OCI-M2 (cell line): ENCODE results near the gene NPW.

Experiments used
- DNase-seq: peaks from one replicate; lab custom pipeline; 2025; ENCODE audit not compliant: unreplicated experiment; lab: John Stamatoyannopoulos, UW

The NPW gene

DNA sequence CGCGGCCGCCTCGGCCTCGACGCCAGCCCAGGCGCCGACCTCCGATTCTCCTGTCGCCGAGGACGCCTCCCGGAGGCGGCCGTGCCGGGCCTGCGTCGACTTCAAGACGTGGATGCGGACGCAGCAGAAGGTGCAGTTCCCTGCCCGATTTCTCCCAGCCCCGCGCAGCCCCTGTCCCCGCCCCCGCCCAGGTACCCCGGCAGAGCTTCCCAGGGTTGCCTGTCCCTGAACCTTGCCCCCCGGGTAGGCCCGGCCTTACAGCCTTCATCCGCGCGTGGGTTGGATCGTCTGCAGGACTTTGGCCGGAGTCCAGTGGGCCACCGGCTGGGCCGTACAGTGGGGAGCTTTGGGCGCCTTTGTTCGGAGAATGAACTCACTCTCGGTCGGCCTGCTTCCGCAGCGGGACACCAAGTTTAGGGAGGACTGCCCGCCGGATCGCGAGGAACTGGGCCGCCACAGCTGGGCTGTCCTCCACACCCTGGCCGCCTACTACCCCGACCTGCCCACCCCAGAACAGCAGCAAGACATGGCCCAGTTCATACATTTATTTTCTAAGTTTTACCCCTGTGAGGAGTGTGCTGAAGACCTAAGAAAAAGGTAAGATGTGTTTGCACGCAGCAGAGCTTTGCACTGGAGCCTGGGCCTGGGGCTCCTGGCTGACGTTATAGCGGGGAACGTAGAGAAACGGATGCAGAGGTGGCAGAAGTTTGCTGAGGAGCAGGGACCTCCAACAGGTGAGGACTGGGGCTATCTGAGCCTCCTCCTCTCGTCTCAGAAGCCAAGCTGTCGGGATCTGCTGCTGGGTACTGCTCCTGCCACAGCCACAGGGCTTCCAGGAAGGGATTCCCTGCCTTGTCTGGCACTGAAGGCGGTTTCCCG lies 35.0 kb upstream of the NPW start:
- DNase-seq, result no peak

DNA sequence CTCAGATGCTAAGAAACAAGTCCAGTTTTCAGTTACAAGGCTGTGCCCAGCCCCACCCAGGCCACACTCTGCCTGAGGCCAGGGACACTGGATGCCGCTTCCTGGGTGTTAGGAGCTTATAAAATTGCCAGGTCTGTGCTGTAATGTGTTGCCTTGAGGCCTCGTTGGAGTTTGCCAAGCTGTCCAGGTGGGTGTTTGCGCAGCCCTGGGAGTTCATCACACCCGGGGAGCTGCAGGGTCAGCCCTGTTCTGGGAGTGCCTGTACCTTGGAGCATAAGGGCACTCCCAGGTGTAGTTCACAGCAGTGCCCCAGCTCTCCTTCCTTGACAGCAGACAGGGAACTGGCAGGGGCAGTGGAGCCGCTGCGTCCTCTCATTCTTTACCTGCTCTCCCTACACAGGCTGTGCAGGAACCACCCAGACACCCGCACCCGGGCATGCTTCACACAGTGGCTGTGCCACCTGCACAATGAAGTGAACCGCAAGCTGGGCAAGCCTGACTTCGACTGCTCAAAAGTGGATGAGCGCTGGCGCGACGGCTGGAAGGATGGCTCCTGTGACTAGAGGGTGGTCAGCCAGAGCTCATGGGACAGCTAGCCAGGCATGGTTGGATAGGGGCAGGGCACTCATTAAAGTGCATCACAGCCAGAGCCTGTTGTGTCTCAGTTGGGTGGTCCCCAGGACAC lies 34.0 kb upstream of the NPW start:
- no peak for DNase-seq

- DNase-seq, result no peak
Measured at GRCh38 chr16:1987198-1987597, 32.4 kb upstream of the NPW start.

- DNase-seq, result no peak
Measured at GRCh38 chr16:1989209-1990100, 30.1 kb upstream of the NPW start, which contains the start of gene SYNGR3. TSS of gene SYNGR3 (plus strand) at chr16:1989970. CDS start at chr16:1990103, 133 bp downstream.

- DNase-seq, result no peak
Measured at GRCh38 chr16:1990101-1990350, 29.6 kb upstream of the NPW start.

- DNase-seq, result no peak
Measured at GRCh38 chr16:1990351-1991134, 29.0 kb upstream of the NPW start.

- DNase-seq, result no peak
Measured at GRCh38 chr16:1991135-1991551, 28.4 kb upstream of the NPW start.

- DNase-seq, result no peak
Measured at GRCh38 chr16:1991588-1991947, 28.0 kb upstream of the NPW start.

DNA sequence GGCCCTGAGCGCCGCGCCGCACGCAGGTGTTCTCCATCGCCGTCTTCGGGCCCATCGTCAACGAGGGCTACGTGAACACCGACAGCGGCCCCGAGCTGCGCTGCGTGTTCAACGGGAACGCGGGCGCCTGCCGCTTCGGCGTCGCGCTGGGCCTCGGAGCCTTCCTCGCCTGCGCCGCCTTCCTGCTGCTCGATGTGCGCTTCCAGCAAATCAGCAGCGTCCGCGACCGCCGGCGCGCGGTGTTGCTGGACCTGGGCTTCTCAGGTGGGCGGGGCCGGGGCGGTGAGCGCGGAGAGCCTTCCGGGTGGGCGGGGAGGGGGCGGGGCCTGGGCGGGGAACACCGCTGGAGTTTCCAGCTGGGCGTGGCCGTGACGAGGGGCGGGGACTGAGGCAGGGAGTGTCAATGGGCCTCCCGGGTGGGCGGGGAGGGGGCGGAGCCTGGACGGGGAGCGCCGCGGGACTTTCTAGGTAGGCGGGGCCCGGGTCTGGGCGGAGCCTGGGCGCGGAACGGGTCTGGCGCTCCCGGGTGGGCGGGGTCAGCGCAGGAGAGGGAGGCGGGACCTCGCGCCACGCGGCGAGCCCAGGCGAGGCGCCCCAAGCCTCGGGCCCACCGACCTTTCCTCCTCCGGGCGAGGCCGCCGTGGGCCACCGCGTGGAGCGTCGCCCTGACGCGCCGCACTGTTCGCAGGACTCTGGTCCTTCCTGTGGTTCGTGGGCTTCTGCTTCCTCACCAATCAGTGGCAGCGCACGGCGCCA lies 27.5 kb upstream of the NPW start:
- no peak for DNase-seq

DNA sequence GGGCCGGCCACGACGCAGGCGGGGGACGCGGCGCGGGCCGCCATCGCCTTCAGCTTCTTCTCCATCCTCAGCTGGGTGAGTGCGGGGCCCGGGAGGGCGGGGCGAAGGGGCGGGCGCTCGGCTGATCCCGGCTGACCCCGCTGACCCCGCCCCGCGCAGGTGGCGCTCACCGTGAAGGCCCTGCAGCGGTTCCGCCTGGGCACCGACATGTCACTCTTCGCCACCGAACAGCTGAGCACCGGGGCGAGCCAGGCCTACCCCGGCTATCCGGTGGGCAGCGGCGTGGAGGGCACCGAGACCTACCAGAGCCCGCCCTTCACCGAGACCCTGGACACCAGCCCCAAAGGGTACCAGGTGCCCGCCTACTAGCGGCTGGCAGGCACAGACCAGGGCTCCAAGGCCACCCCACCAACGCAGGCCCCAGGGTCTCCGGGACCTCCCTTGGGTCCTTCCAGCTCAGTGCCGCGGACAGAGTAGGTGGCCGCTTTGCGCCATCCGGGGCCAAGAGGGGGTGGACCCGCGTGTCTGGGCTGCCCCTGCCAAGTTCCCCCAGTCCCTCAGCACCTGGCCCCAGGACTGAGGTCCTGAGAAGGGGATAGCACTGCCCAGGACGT lies 26.8 kb upstream of the NPW start:
- no peak for DNase-seq

DNA sequence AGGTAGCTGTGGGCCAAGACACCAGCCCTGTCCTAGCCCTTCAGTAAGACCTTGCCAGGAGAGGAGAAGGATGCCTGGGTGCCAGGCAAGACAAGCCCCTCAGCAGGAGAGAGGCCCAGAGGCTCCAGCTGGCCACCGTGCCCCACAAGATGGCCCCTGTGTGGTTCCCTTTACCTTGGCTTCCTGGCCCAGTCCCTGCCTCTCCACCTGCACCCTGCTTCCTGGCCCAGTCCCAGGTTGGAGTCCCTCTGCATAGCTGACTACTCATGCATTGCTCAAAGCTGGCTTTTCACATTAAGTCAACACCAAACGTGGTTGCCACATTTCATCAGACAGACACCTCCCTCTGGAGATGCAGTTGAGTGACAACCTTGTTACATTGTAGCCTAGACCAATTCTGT lies 25.9 kb upstream of the NPW start:
- DNase-seq, result no peak

GRCh38 chr16:1997494-1998359 lies 21.9 kb upstream of the NPW start:
- DNase-seq, result no peak

DNA sequence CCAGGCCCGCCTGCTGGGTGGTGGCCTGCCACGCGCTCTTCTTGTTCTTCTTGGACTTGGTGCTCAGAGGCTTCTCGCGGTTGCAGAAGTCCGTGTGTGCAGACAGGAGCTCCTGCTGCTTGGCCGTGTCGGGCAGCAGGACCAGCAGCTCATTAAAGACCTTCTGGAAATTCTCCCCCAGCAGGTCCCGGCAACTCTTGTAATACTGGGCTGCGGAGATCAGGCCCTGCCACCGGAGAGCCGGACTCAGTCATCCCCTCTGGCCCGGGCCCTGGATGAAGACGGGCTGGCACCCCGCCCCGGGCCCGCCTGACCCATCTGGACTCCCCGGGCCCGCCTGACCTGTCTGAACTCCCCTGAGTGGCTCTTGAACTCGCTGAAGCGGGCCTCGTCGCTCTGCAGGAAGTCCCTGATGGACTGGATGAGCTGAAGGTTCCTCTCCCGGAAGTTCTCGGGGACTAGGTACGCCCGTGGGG lies 21.2 kb upstream of the NPW start:
- no peak for DNase-seq

GRCh38 chr16:1998852-1999801 lies 20.5 kb upstream of the NPW start:
- DNase-seq, result no peak

- no peak for DNase-seq
Measured at GRCh38 chr16:1999866-2000514, 19.6 kb upstream of the NPW start.

DNA sequence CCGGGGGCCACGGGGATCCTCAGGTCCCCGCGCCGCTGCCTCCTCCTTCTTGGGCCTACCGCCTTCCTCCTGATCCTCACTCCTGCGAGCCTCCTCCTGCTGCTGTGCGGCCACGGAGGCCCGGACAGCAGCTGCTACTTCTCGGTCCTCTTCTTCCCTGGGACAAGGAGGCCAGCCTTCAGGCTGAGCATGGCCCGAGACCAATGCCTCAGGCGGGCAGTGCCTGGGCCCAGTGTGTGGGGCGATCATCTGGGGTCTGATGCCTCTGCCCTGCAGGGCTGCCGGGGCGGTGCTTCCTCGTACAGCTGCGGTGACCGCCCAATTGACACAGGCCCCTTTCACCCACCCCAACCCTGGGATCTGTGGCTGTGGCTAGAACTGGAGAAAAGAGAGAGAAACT lies 18.6 kb upstream of the NPW start:
- no peak for DNase-seq
